WTC11 (cell line): ENCODE data around the gene SIN3A. TPM values are rescaled to one million over a fixed set of nuclear protein-coding genes. Genes with fewer than 3 reads are reported as not detected.

Source experiments
- ATAC-seq: fragments of 200-7000 bp; cut with Tn5 transposase; 2 replicates; pipeline ENCODE4 v1.10.0; 2021; ENCODE audit warnings: mild to moderate bottlenecking, moderate library complexity
- CTCF ChIA-PET: fragments of 300-600 bp; sonication (Branson Sonifier 250); formaldehyde crosslinking; loops from one replicate; lab custom pipeline; 2021; ENCODE audit warnings: antibody characterized with exemption; lab: Charles Lee
- POLR2A ChIA-PET: fragments of 350-600 bp; sonication (Branson Sonifier 250); formaldehyde crosslinking; loops from one replicate; lab custom pipeline; 2021; ENCODE audit warnings: antibody characterized with exemption; lab: Charles Lee
- DNase-seq: peaks from one replicate; pipeline ENCODE4 v3.0.0; 2021; ENCODE audit warnings: low spot score
- H3K27ac Mint-ChIP-seq: 2 replicates; pipeline ENCODE4 v1.8.0; 2021; ENCODE audit warnings: mixed read lengths
- H3K27me3 Mint-ChIP-seq: 2 replicates; pipeline ENCODE4 v1.8.0; 2021; ENCODE audit warnings: low read depth, mild to moderate bottlenecking, moderate library complexity, mixed read lengths
- H3K36me3 Mint-ChIP-seq: 2 replicates; pipeline ENCODE4 v1.8.0; 2021; ENCODE audit warnings: mixed read lengths
- H3K4me1 Mint-ChIP-seq: 2 replicates; pipeline ENCODE4 v1.8.0; 2022; ENCODE audit warnings: mixed read lengths
- H3K4me3 Mint-ChIP-seq: 2 replicates; pipeline ENCODE4 v1.8.0; 2021; ENCODE audit warnings: mild to moderate bottlenecking, moderate library complexity, mixed read lengths
- H3K9me3 Mint-ChIP-seq: 2 replicates; pipeline ENCODE4 v1.8.0; 2021; ENCODE audit warnings: mixed read lengths
- ETV6 ChIP-seq: sonication (generic); formaldehyde crosslinking; IDR thresholded peaks from 2 replicates; pipeline ENCODE4 v1.8.1; 2022; ENCODE audit warnings: mild to moderate bottlenecking, missing genetic modification reagents
- FOXP4 ChIP-seq: sonication (generic); formaldehyde crosslinking; IDR thresholded peaks from 2 replicates; pipeline ENCODE4 v1.8.0; 2022; ENCODE audit warnings: mild to moderate bottlenecking, missing genetic modification reagents
- MAX ChIP-seq: sonication (generic); formaldehyde crosslinking; IDR thresholded peaks from 2 replicates; pipeline ENCODE4 v1.8.0; 2022; ENCODE audit warnings: mild to moderate bottlenecking, missing genetic modification reagents
- MLX ChIP-seq: sonication (generic); formaldehyde crosslinking; IDR thresholded peaks from 2 replicates; pipeline ENCODE4 v1.8.1; 2023; ENCODE audit warnings: mild to moderate bottlenecking, missing genetic modification reagents, moderate library complexity
- NFE2L1 ChIP-seq: sonication (generic); formaldehyde crosslinking; IDR thresholded peaks from 2 replicates; pipeline ENCODE4 v1.8.1; 2023; ENCODE audit warnings: missing genetic modification reagents
- NR1H2 ChIP-seq: sonication (generic); formaldehyde crosslinking; IDR thresholded peaks from 2 replicates; pipeline ENCODE4 v1.9.0; 2021; ENCODE audit warnings: mild to moderate bottlenecking, moderate library complexity, missing genetic modification reagents
- PRDM15 ChIP-seq: sonication (generic); formaldehyde crosslinking; IDR thresholded peaks from 2 replicates; pipeline ENCODE4 v1.8.0; 2022; ENCODE audit warnings: missing genetic modification reagents
- PREB ChIP-seq: sonication (generic); formaldehyde crosslinking; IDR thresholded peaks from 2 replicates; pipeline ENCODE4 v1.8.1; 2022; ENCODE audit warnings: mild to moderate bottlenecking, missing genetic modification reagents, moderate library complexity, borderline replicate concordance
- RELA ChIP-seq: sonication (generic); formaldehyde crosslinking; IDR thresholded peaks from 2 replicates; pipeline ENCODE4 v1.8.1; 2022; ENCODE audit warnings: missing genetic modification reagents, mild to moderate bottlenecking, borderline replicate concordance
- ZBTB21 ChIP-seq: sonication (generic); formaldehyde crosslinking; IDR thresholded peaks from 2 replicates; pipeline ENCODE4 v1.8.1; 2023; ENCODE audit warnings: mild to moderate bottlenecking, missing genetic modification reagents, borderline replicate concordance
- ZNF263 ChIP-seq: sonication (generic); formaldehyde crosslinking; IDR thresholded peaks from 2 replicates; pipeline ENCODE4 v1.8.1; 2022; ENCODE audit warnings: low read depth, mild to moderate bottlenecking, moderate library complexity, missing genetic modification reagents
- total RNA-seq: library from RNA; stranded (reverse); gene quantifications from 3 replicates; pipeline ENCODE4 v1.2.3, GENCODE V29; 2021
- TF ChIP-seq, protein P1 (sequence below): sonication (generic); formaldehyde crosslinking; IDR thresholded peaks from 2 replicates; pipeline ENCODE4 v1.8.0; 2022; ENCODE audit warnings: mild to moderate bottlenecking, missing genetic modification reagents
- TF ChIP-seq, protein P2 (sequence below): fragments of 250-450 bp; sonication (Bioruptor Pico); IDR thresholded peaks from 2 replicates; pipeline ENCODE4 v1.9.0; 2021; ENCODE audit warnings: mild to moderate bottlenecking, borderline replicate concordance

SIN3A gene
- total RNA-seq, 1 experiment from 2014 or later = 113 TPM

GRCh38 chr15:75348562-75349350, 102.7 kb downstream of the SIN3A start:
- peak; percentile 39 for DNase-seq
- ChIA-PET CTCF (interaction anchor here (0.9 to 3.9 kb wide), 3 partner anchors 19 to 184 kb away, joined by 3 to 25 read pairs (median 7); partner anchors contain the start of gene MAN2C1), POLR2A (interaction anchor here (0.6 to 3.1 kb wide), 2 partner anchors 19 to 431 kb away, joined by 3 to 14 read pairs; partner anchors contain the start of gene MAN2C1)
- Mint-ChIP-seq H3K27me3 (peaks cover 35% of the 10 kb centered on the region), H3K4me1 (peaks cover 9% of the 10 kb centered on the region), H3K27ac (no peak overlapping the region), H3K9me3 (no peaks in the 10 kb centered on the region), H3K4me3 (peak overlapping the region; percentile 82), H3K36me3 (no peaks in the 10 kb centered on the region)
- peak; percentile 16 for ATAC-seq
- TF ChIP-seq ZBTB21 (CRISPR knock-in tag) (no peak), RELA (CRISPR knock-in tag) (0 out of 2 replicates have a peak, but pooled peaks have one; percentile 45), PREB (CRISPR knock-in tag) (no peak), MLX (CRISPR knock-in tag) (no peak), PRDM15 (CRISPR knock-in tag) (peak; percentile 80), NFE2L1 (CRISPR knock-in tag) (no peak)
- TF ChIP-seq, protein P1, sequence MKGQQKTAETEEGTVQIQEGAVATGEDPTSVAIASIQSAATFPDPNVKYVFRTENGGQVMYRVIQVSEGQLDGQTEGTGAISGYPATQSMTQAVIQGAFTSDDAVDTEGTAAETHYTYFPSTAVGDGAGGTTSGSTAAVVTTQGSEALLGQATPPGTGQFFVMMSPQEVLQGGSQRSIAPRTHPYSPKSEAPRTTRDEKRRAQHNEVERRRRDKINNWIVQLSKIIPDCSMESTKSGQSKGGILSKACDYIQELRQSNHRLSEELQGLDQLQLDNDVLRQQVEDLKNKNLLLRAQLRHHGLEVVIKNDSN (CRISPR knock-in tag) = peak; percentile 29; the same call in 1 of the 2 replicates
- TF ChIP-seq, protein P2, sequence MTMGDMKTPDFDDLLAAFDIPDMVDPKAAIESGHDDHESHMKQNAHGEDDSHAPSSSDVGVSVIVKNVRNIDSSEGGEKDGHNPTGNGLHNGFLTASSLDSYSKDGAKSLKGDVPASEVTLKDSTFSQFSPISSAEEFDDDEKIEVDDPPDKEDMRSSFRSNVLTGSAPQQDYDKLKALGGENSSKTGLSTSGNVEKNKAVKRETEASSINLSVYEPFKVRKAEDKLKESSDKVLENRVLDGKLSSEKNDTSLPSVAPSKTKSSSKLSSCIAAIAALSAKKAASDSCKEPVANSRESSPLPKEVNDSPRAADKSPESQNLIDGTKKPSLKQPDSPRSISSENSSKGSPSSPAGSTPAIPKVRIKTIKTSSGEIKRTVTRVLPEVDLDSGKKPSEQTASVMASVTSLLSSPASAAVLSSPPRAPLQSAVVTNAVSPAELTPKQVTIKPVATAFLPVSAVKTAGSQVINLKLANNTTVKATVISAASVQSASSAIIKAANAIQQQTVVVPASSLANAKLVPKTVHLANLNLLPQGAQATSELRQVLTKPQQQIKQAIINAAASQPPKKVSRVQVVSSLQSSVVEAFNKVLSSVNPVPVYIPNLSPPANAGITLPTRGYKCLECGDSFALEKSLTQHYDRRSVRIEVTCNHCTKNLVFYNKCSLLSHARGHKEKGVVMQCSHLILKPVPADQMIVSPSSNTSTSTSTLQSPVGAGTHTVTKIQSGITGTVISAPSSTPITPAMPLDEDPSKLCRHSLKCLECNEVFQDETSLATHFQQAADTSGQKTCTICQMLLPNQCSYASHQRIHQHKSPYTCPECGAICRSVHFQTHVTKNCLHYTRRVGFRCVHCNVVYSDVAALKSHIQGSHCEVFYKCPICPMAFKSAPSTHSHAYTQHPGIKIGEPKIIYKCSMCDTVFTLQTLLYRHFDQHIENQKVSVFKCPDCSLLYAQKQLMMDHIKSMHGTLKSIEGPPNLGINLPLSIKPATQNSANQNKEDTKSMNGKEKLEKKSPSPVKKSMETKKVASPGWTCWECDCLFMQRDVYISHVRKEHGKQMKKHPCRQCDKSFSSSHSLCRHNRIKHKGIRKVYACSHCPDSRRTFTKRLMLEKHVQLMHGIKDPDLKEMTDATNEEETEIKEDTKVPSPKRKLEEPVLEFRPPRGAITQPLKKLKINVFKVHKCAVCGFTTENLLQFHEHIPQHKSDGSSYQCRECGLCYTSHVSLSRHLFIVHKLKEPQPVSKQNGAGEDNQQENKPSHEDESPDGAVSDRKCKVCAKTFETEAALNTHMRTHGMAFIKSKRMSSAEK (CRISPR knock-in tag) = no peak

DNA sequence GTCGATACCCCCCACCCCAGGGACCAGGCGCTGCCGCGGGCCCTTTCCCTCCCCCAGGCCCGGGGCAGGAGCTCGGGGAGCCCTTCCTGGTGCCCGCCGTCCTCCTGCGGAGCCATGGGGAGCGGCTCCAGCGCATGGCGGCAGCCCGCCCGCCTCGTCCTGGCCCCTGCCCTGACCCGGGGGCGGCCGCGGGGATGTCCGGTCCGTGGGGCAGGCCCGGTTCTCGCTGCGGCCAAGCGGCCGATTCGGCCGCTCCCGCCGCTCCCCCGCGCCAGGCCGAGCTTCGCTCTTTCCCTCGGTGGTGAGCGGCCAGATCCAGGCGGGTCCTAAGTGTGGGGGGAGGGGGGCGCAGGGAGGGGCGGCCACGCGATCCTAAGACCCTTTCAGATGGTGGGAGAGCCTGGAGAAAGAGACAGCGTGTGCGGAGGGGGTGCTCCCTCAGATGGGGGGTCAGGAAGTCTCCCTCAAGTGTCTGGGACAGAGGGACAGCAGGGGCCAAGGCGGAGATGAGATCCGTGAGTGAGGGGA, 103.4 kb downstream of the SIN3A start:
- Mint-ChIP-seq H3K36me3 (no peaks in the 10 kb centered on the region), H3K4me1 (peaks cover 9% of the 10 kb centered on the region), H3K27me3 (peaks cover 35% of the 10 kb centered on the region), H3K27ac (no peak overlapping the region), H3K9me3 (no peaks in the 10 kb centered on the region), H3K4me3 (peak overlapping the region; percentile 84)
- peak; percentile 9 for ATAC-seq
- ChIA-PET POLR2A (interaction anchor here (0.6 to 3.1 kb wide), 2 partner anchors 20 to 185 kb away, joined by 5 to 14 read pairs; partner anchors contain the start of gene MAN2C1), CTCF (interaction anchor here (2.0 to 3.9 kb wide), 2 partner anchors 20 to 40 kb away, joined by 7 to 25 read pairs; partner anchors contain the start of gene MAN2C1)
- TF ChIP-seq MAX = peak; percentile 42; the same call in 1 of the 2 replicates
- TF ChIP-seq NR1H2 (CRISPR knock-in tag) = no peak
- TF ChIP-seq ZNF263 (CRISPR knock-in tag) = no peak
- no peak for TF ChIP-seq MLX (CRISPR knock-in tag)
- TF ChIP-seq, protein P1 (CRISPR knock-in tag) = peak; percentile 39; the same call in 1 of the 2 replicates
- 0 out of 2 replicates have a peak, but pooled peaks have one; percentile 46 for TF ChIP-seq ETV6 (CRISPR knock-in tag)
- peak; percentile 52; the same call in 1 of the 2 replicates for TF ChIP-seq FOXP4 (CRISPR knock-in tag)
- DNase-seq = no peak
